Liver (tissue), 9 donors: Measurements from ENCODE around the gene UBE2QL1. TPM values are rescaled to one million over a fixed set of nuclear protein-coding genes. Genes with fewer than 3 reads are reported as not detected.

Experiments
- DNase-seq: peaks from one replicate; pipeline ENCODE4 v3.0.0-alpha.2; 2017; ENCODE audit warnings: low spot score
- H3K27ac ChIP-seq, 2 donors: one replicate each; pipeline ENCODE4 v1.7.0; 2013; ENCODE audit warnings: inconsistent platforms in 2 of 2, low read length in 2 of 2, control low read depth in 1 of 2, low read depth in 1 of 2, mild to moderate bottlenecking in 1 of 2
- H3K27me3 ChIP-seq, 4 donors: one replicate each; pipeline versions ENCODE4 v1.6.1 to v1.7.0; 2013; ENCODE audit warnings: low read length in 3 of 4, inconsistent platforms in 1 of 4, mild to moderate bottlenecking in 1 of 4, moderate library complexity in 1 of 4; ENCODE audit not compliant: control insufficient read depth in 4 of 4, insufficient read depth in 4 of 4
- H3K36me3 ChIP-seq, 4 donors: one replicate each; pipeline versions ENCODE4 v1.6.1 to v1.7.0; 2013; ENCODE audit warnings: low read length in 3 of 4, mild to moderate bottlenecking in 3 of 4, low read depth in 1 of 4, moderate library complexity in 1 of 4; ENCODE audit not compliant: control insufficient read depth in 4 of 4, insufficient read depth in 3 of 4
- H3K4me1 ChIP-seq, 4 donors: one replicate each; pipeline versions ENCODE4 v1.6.1 to v1.7.0; 2013; ENCODE audit warnings: low read length in 3 of 4, mild to moderate bottlenecking in 3 of 4, moderate library complexity in 1 of 4; ENCODE audit not compliant: control insufficient read depth in 4 of 4, insufficient read depth in 4 of 4
- H3K4me3 ChIP-seq, 3 donors: one replicate each; pipeline versions ENCODE4 v1.6.1 to v1.7.0; 2013; ENCODE audit warnings: low read length in 3 of 3, control low read depth in 1 of 3, low read depth in 1 of 3, mild to moderate bottlenecking in 1 of 3
- H3K9ac ChIP-seq, 2 donors: one replicate each; pipeline ENCODE4 v1.7.0; 2013; ENCODE audit warnings: low read length in 2 of 2, mild to moderate bottlenecking in 2 of 2, moderate library complexity in 2 of 2, control low read depth in 1 of 2, low read depth in 1 of 2
- H3K9me3 ChIP-seq, 4 donors: one replicate each; pipeline versions ENCODE4 v1.6.1 to v1.7.0; 2013; ENCODE audit warnings: low read length in 3 of 4; ENCODE audit not compliant: control insufficient read depth in 4 of 4
- FOXA1 ChIP-seq: IDR thresholded peaks from 2 replicates; pipeline ENCODE4 v1.6.1; 2016; ENCODE audit warnings: antibody characterized with exemption
- FOXA2 ChIP-seq: IDR thresholded peaks from 2 replicates; pipeline ENCODE4 v1.6.1; 2016; ENCODE audit warnings: antibody characterized with exemption
- GABPA ChIP-seq, 2 donors: IDR thresholded peaks in 1 of 2; conservative IDR thresholded peaks in 1 of 2; 2 replicates each; pipeline ENCODE4 v1.6.1; 2016; ENCODE audit warnings: antibody characterized with exemption in 2 of 2, mild to moderate bottlenecking in 1 of 2, moderate library complexity in 1 of 2
- HNF4A ChIP-seq, 2 donors: conservative IDR thresholded peaks; 2 replicates each; pipeline ENCODE4 v1.6.1; 2016; ENCODE audit warnings: antibody characterized with exemption in 2 of 2, mild to moderate bottlenecking in 2 of 2
- JUND ChIP-seq, 2 donors: IDR thresholded peaks; 2 replicates each; pipeline ENCODE4 v1.6.1; 2016; ENCODE audit warnings: antibody characterized with exemption in 2 of 2
- RAD21 ChIP-seq, 2 donors: IDR thresholded peaks; 2 replicates each; pipeline ENCODE4 v1.6.1; 2016; ENCODE audit warnings: antibody characterized with exemption in 2 of 2, mild to moderate bottlenecking in 2 of 2
- RXRA ChIP-seq, 2 donors: IDR thresholded peaks; 2 replicates each; pipeline ENCODE4 v1.6.1; 2017 to 2018; ENCODE audit warnings: antibody characterized with exemption in 2 of 2, mild to moderate bottlenecking in 1 of 2
- SP1 ChIP-seq: IDR thresholded peaks from 2 replicates; pipeline ENCODE4 v1.6.1; 2018; ENCODE audit warnings: antibody characterized with exemption, mild to moderate bottlenecking
- YY1 ChIP-seq: IDR thresholded peaks from 2 replicates; pipeline ENCODE4 v1.6.1; 2016; ENCODE audit warnings: antibody characterized with exemption, mild to moderate bottlenecking
- WGBS: extraction: QIAGEN DNeasy Blood & Tissue Kit; methylation state at CpG from one replicate; pipeline ENCODE4 v1.1.7; 2013; 5-methylcytosine and 5-hydroxymethylcytosine counted together
- polyA plus RNA-seq, 2 donors: library from polyadenylated mRNA; stranded (reverse) in 1 of 2; unstranded in 1 of 2; fragments of 200-250 nt in 1 of 2; fragments of >200 nt in 1 of 2; fragmentation: Nextera tagmentation in 1 of 2; extraction: Ambion mirVana in 1 of 2; gene quantifications; one replicate each; pipeline versions ENCODE4 v1.2.1 to v1.2.3, GENCODE V29; 2013 to 2015
- total RNA-seq, 2 donors: library from RNA; depleted of rRNA; stranded (reverse); fragments of >200 nt; gene quantifications; one replicate each; pipeline ENCODE4 v1.2.3, GENCODE V29; 2014
- TF ChIP-seq, protein P1 (sequence below): fragments of 150-350 bp; IDR thresholded peaks from 2 replicates; pipeline ENCODE4 v1.5.1; 2017; ENCODE audit warnings: improper control_type of control experiment, low read depth, low read length; ENCODE audit not compliant: missing input control
- TF ChIP-seq, protein P2 (sequence below): IDR thresholded peaks from 2 replicates; pipeline ENCODE4 v1.6.1; 2016; ENCODE audit warnings: antibody characterized with exemption
- TF ChIP-seq, protein P3 (sequence below): IDR thresholded peaks from 2 replicates; pipeline ENCODE4 v1.6.1; 2016; ENCODE audit warnings: antibody characterized with exemption, mild to moderate bottlenecking
- TF ChIP-seq, protein P4 (sequence below): IDR thresholded peaks from 2 replicates; pipeline ENCODE4 v1.6.1; 2016; ENCODE audit warnings: antibody characterized with exemption
- donor health status: healthy.
- donor health status: healthy.
- donor health status: healthy.
- donor health status: healthy.
- donor health status: healthy.

The UBE2QL1 gene
- total and polyA plus RNA-seq, 4 donors: 0.09 to 1.9 (median 0.36) TPM

DNA sequence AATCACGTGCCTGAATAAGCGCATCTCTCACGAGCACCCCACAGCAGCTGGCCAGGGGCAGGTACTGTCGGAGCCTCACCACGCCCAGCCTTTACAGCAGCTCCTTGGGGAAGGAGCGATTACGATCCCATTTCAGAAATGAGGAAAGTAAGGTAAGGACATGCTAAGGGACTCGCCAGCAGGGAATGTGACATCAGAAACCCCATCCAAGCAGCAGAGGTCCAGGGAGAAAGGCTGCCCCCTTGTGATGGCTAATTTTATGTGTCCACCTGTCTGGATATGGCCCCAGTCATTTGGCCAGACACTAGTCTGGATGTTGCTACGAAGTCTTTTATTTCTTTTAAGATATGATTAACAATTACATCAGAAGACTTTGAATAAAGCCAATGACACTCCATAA, 77.3 kb downstream of the UBE2QL1 start:
- Histone ChIP-seq H3K4me3 (no peak overlapping the region), H3K36me3 (no peaks in the 10 kb centered on the region), H3K27me3 (no peaks in the 10 kb centered on the region), H3K9ac (no peak overlapping the region), H3K9me3 (no peaks in the 10 kb centered on the region), H3K27ac (no peak overlapping the region), H3K4me1 (peaks cover 0 to 12% (median 6%) of the 10 kb centered on the region in 4 donors)
- DNase-seq: no peak
- 58% methylated on average over 9 of the region's 9 CpGs for WGBS
- TF ChIP-seq, protein P1, sequence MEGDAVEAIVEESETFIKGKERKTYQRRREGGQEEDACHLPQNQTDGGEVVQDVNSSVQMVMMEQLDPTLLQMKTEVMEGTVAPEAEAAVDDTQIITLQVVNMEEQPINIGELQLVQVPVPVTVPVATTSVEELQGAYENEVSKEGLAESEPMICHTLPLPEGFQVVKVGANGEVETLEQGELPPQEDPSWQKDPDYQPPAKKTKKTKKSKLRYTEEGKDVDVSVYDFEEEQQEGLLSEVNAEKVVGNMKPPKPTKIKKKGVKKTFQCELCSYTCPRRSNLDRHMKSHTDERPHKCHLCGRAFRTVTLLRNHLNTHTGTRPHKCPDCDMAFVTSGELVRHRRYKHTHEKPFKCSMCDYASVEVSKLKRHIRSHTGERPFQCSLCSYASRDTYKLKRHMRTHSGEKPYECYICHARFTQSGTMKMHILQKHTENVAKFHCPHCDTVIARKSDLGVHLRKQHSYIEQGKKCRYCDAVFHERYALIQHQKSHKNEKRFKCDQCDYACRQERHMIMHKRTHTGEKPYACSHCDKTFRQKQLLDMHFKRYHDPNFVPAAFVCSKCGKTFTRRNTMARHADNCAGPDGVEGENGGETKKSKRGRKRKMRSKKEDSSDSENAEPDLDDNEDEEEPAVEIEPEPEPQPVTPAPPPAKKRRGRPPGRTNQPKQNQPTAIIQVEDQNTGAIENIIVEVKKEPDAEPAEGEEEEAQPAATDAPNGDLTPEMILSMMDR: peak; percentile 62
- TF ChIP-seq RAD21 (IDR thresholded peaks at IDR 0.05) (peak; percentile 90 to 94), SP1 (no peak), RXRA (IDR thresholded peaks at IDR 0.05) (peak in 1 of 2 donors; percentile 12)
- TF ChIP-seq, protein P2, sequence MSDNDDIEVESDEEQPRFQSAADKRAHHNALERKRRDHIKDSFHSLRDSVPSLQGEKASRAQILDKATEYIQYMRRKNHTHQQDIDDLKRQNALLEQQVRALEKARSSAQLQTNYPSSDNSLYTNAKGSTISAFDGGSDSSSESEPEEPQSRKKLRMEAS: no peak

DNA sequence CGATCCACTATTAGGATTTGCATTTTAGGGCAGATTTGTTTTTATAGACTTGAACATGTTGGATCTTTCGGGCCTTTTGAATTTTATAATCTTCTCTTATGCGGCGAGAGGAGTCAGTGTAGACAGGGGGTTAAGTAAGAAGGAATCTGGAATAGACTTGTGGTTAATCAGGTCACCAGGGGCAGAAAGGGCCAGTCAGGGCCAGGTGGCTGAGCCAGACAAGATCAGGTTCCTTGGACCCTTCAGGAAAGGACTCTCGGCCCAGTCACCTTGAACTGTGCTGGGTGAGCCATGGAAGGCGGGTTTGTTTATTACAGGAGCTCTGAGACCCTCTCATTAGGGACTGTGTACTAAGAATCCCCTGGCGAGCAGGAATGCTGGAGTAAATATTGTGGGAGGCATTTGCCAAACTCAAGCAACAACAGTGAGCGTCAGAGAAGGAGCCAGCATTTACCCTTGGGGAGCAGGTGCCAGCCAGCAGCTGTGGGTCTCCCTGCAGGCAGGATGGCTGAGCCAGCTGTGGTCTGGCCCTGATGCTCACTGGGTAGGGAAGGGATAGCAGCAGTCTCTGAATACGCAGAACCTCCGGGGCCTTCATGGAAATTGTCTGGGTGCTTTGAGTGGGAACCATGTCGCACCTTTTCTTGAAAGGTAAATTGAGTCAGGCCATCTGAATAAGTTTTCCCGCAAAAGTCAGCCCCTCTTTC, 79.2 kb downstream of the UBE2QL1 start:
- Histone ChIP-seq H3K27me3 (no peaks in the 10 kb centered on the region), H3K9ac (no peak overlapping the region), H3K9me3 (no peaks in the 10 kb centered on the region), H3K4me1 (peaks cover 0 to 3% (median 0%) of the 10 kb centered on the region in 4 donors), H3K27ac (no peak overlapping the region), H3K4me3 (no peak overlapping the region), H3K36me3 (no peaks in the 10 kb centered on the region)
- no peak for TF ChIP-seq HNF4A (conservative IDR thresholded peaks at IDR 0.05)
- no peak for TF ChIP-seq JUND (IDR thresholded peaks at IDR 0.05)
- TF ChIP-seq SP1: no peak
- TF ChIP-seq, protein P1: no peak
- TF ChIP-seq FOXA2: no peak
- 87% methylated on average over 12 of the region's 12 CpGs for WGBS
- no peak for DNase-seq

DNA sequence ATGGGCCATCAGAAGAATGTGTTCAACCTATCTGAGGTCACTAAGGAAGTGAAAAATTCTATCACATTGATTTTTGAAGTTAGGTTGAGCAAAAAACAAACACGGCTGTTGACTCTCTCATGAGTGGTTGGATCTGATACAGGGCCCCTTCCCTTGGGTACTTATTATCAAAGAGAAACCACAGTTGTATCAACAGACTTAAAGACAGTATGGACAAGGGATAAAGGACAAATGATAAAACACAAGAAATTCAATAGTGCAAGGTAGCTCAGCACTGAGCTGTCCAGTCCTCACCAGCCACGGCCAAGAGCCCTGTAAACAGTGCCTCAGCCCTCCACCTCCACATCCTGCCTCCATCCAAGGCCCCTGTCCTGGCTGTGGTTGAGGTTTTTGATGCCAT, 86.9 kb downstream of the UBE2QL1 start:
- Histone ChIP-seq H3K27ac (no peak overlapping the region), H3K9ac (no peak overlapping the region), H3K4me3 (no peak overlapping the region), H3K9me3 (no peaks in the 10 kb centered on the region), H3K36me3 (no peaks in the 10 kb centered on the region), H3K4me1 (peaks cover 0 to 8% (median 0%) of the 10 kb centered on the region in 4 donors), H3K27me3 (no peaks in the 10 kb centered on the region)
- 29% methylated on average over 2 of the region's 2 CpGs for WGBS
- peak; percentile 23 for DNase-seq
- TF ChIP-seq JUND (IDR thresholded peaks at IDR 0.05) (peak in 1 of 2 donors; percentile 15), FOXA1 (peak; percentile 17), YY1 (no peak), FOXA2 (peak; percentile 36), RXRA (IDR thresholded peaks at IDR 0.05) (peak; percentile 27 to 57), RAD21 (IDR thresholded peaks at IDR 0.05) (peak in 1 of 2 donors; percentile 39), HNF4A (conservative IDR thresholded peaks at IDR 0.05) (peak; percentile 37), GABPA (IDR thresholded peaks at IDR 0.05 in 1 of 2, conservative IDR thresholded peaks at IDR 0.05 in 1 of 2) (no peak)
- TF ChIP-seq, protein P3, sequence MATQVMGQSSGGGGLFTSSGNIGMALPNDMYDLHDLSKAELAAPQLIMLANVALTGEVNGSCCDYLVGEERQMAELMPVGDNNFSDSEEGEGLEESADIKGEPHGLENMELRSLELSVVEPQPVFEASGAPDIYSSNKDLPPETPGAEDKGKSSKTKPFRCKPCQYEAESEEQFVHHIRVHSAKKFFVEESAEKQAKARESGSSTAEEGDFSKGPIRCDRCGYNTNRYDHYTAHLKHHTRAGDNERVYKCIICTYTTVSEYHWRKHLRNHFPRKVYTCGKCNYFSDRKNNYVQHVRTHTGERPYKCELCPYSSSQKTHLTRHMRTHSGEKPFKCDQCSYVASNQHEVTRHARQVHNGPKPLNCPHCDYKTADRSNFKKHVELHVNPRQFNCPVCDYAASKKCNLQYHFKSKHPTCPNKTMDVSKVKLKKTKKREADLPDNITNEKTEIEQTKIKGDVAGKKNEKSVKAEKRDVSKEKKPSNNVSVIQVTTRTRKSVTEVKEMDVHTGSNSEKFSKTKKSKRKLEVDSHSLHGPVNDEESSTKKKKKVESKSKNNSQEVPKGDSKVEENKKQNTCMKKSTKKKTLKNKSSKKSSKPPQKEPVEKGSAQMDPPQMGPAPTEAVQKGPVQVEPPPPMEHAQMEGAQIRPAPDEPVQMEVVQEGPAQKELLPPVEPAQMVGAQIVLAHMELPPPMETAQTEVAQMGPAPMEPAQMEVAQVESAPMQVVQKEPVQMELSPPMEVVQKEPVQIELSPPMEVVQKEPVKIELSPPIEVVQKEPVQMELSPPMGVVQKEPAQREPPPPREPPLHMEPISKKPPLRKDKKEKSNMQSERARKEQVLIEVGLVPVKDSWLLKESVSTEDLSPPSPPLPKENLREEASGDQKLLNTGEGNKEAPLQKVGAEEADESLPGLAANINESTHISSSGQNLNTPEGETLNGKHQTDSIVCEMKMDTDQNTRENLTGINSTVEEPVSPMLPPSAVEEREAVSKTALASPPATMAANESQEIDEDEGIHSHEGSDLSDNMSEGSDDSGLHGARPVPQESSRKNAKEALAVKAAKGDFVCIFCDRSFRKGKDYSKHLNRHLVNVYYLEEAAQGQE: peak; percentile 29
- TF ChIP-seq, protein P4, sequence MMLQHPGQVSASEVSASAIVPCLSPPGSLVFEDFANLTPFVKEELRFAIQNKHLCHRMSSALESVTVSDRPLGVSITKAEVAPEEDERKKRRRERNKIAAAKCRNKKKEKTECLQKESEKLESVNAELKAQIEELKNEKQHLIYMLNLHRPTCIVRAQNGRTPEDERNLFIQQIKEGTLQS: no peak
